ENCODE measurements around the gene CORT. TPM values are rescaled to one million over a fixed set of nuclear protein-coding genes. Genes with fewer than 3 reads are reported as not detected.
"Not testable (repeated sequence)": the region's sequence is repeated elsewhere in the genome, so short reads cannot be mapped to it uniquely, and the experiment has no call there.

CORT gene
- total RNA-seq, 4 donors from 2014 or later: 1.6 TPM; not detected in 3

- H3K4me3 ChIP-seq: no peak overlapping the region
- H3K36me3 ChIP-seq: peaks cover 0 to 70% (median 0%) of the 10 kb centered on the region in 3 donors
- H3K27me3 ChIP-seq: no peaks in the 10 kb centered on the region
- H3K27ac ChIP-seq: no peak overlapping the region
- TF ChIP-seq CTCF (IDR thresholded peaks at IDR 0.05) (no peak), POLR2A (IDR thresholded peaks at IDR 0.05) (no peak)
- no peak for DNase-seq
- H3K4me1 ChIP-seq: peaks cover 0 to 8% (median 4%) of the 10 kb centered on the region in 4 donors
- no peaks in the 10 kb centered on the region for H3K9me3 ChIP-seq
Measured at GRCh38 chr1:10467078-10467477, 17.2 kb downstream of the CORT start.

- TF ChIP-seq CTCF (IDR thresholded peaks at IDR 0.05): no peak
- Histone ChIP-seq H3K36me3 (peaks cover 0 to 40% (median 0%) of the 10 kb centered on the region in 3 donors), H3K9me3 (no peaks in the 10 kb centered on the region), H3K4me3 (no peak overlapping the region), H3K27me3 (no peaks in the 10 kb centered on the region), H3K4me1 (peaks cover 0 to 8% (median 4%) of the 10 kb centered on the region in 4 donors), H3K27ac (no peak overlapping the region)
- no peak for DNase-seq
Measured at GRCh38 chr1:10470043-10470442, 20.2 kb downstream of the CORT start.

GRCh38 chr1:10471411-10472219 lies 21.8 kb downstream of the CORT start:
- Histone ChIP-seq H3K4me3 (peak overlapping the region; percentile 64 to 95 (median 74)), H3K9me3 (no peaks in the 10 kb centered on the region), H3K27me3 (no peaks in the 10 kb centered on the region), H3K27ac (peak overlapping the region; percentile 54 to 82 (median 72)), H3K36me3 (peaks cover 0 to 24% (median 0%) of the 10 kb centered on the region in 3 donors), H3K4me1 (peaks cover 0 to 20% (median 10%) of the 10 kb centered on the region in 4 donors)
- TF ChIP-seq POLR2A (IDR thresholded peaks at IDR 0.05): no peak
- no peak for TF ChIP-seq CTCF (IDR thresholded peaks at IDR 0.05)
- DNase-seq: no peak

- peak within 1 kb of the TSS; percentile 64 to 95 (median 74) for H3K4me3 ChIP-seq
- no peaks in the 10 kb centered on the region for H3K9me3 ChIP-seq
- H3K36me3 ChIP-seq: peaks cover 0 to 18% (median 0%) of the 10 kb centered on the region in 3 donors
- no peaks in the 10 kb centered on the region for H3K27me3 ChIP-seq
- peak; percentile 92 to 97 (median 97) for DNase-seq
- TF ChIP-seq CTCF (IDR thresholded peaks at IDR 0.05) (peak in 1 of 6 experiments; percentile 8), POLR2A (IDR thresholded peaks at IDR 0.05) (peak; percentile 22 to 40)
- H3K4me1 ChIP-seq: peaks cover 0 to 24% (median 10%) of the 10 kb centered on the region in 4 donors
- peak within 1 kb of the TSS; percentile 54 to 82 (median 72) for H3K27ac ChIP-seq
Measured at GRCh38 chr1:10472220-10473144, 22.7 kb downstream of the CORT start, which contains the start of gene DFFA. TSS of gene DFFA (minus strand) at chr1:10472529. CDS start at chr1:10472458, 71 bp downstream.

- H3K4me3 ChIP-seq: no peak overlapping the region
- H3K9me3 ChIP-seq: no peaks in the 10 kb centered on the region
- no peaks in the 10 kb centered on the region for H3K27me3 ChIP-seq
- no peak for DNase-seq
- H3K4me1 ChIP-seq: peaks cover 0 to 24% (median 10%) of the 10 kb centered on the region in 4 donors
- peak overlapping the region in 2 of 4 donors; percentile 54 to 82 for H3K27ac ChIP-seq
- peaks cover 0 to 10% (median 0%) of the 10 kb centered on the region in 3 donors for H3K36me3 ChIP-seq
- TF ChIP-seq CTCF (IDR thresholded peaks at IDR 0.05) (no peak), POLR2A (IDR thresholded peaks at IDR 0.05) (no peak)
Measured at GRCh38 chr1:10473145-10473765, 23.4 kb downstream of the CORT start.

GRCh38 chr1:10474309-10474612 lies 24.4 kb downstream of the CORT start:
- Histone ChIP-seq H3K27ac (peak overlapping the region; percentile 86 to 90 (median 88)), H3K4me1 (peaks cover 0 to 24% (median 10%) of the 10 kb centered on the region in 4 donors), H3K4me3 (peak overlapping the region; percentile 71 to 99 (median 89))
- DNase-seq, H3K9me3 ChIP-seq, H3K36me3 ChIP-seq, H3K27me3 ChIP-seq: not testable (repeated sequence)

All from Peyer's patch (tissue), 4 donors.